Peyer's patch (tissue), 4 donors: ENCODE results near the gene AKAP13.

Experiments
- POLR2A ChIP-seq, 2 donors: fragments of 450-650 bp; IDR thresholded peaks; one replicate each; pipeline ENCODE4 v1.5.1; 2017; ENCODE audit warnings: antibody characterized with exemption in 2 of 2, mild to moderate bottlenecking in 2 of 2, moderate library complexity in 2 of 2
- TF ChIP-seq, protein P1 (sequence below), 6 experiments: fragments of 450-650 bp in 4 of 6; fragments of 200-600 bp in 2 of 6; sonication (generic) in 1 of 6; IDR thresholded peaks; one replicate each; pipeline ENCODE4 v1.5.1; 2017 to 2019; ENCODE audit warnings: antibody characterized with exemption in 6 of 6, mild to moderate bottlenecking in 3 of 6, moderate library complexity in 1 of 6

DNA sequence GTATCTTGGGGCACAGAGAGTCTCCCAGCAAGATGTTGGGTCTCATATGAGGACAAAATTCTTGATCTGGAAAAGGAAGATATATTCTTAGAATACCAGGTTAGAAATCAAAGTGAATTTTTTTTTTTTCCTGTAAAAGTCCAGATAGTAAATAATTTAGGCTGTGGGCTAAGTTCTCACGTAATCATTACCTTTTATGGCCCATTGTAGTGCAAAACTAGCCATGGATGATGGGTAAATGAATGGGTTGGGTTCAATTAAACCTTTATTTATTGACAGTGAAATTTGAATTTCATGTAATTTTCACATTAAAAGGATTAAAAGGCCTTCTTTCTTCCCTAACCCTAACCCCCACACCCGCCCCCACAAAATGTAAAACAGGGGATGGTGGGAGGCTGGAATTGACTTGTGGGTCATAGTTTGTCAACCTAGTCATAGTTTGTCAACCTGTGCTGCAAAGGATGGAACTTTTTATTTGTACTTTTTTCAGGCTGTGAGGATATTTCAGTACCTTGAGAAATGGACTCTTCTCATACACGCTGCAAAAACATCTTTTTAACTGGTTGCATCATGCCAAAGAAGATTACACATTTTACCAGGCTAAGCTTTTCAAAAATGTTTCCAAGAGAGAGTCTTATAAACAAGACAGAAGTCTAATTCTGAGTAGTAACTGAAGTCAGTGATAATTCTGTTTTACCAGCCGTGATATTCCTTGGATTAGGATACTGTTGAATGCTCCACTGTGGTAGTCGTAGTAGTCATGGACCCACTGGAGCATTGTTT lies 138.8 kb downstream of the AKAP13 start:
- TF ChIP-seq, protein P1, sequence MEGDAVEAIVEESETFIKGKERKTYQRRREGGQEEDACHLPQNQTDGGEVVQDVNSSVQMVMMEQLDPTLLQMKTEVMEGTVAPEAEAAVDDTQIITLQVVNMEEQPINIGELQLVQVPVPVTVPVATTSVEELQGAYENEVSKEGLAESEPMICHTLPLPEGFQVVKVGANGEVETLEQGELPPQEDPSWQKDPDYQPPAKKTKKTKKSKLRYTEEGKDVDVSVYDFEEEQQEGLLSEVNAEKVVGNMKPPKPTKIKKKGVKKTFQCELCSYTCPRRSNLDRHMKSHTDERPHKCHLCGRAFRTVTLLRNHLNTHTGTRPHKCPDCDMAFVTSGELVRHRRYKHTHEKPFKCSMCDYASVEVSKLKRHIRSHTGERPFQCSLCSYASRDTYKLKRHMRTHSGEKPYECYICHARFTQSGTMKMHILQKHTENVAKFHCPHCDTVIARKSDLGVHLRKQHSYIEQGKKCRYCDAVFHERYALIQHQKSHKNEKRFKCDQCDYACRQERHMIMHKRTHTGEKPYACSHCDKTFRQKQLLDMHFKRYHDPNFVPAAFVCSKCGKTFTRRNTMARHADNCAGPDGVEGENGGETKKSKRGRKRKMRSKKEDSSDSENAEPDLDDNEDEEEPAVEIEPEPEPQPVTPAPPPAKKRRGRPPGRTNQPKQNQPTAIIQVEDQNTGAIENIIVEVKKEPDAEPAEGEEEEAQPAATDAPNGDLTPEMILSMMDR (IDR thresholded peaks at IDR 0.05): no peak
- no peak for TF ChIP-seq POLR2A (IDR thresholded peaks at IDR 0.05)
